Measurements from ENCODE around the gene PRICKLE4. TPM values are rescaled to one million over a fixed set of nuclear protein-coding genes. Genes with fewer than 3 reads are reported as not detected.

Gene PRICKLE4
- total and polyA plus RNA-seq, 2 of the 4 experiments (the other 2 are of a cell fraction) = 0.72 TPM; not detected in 1

DNA sequence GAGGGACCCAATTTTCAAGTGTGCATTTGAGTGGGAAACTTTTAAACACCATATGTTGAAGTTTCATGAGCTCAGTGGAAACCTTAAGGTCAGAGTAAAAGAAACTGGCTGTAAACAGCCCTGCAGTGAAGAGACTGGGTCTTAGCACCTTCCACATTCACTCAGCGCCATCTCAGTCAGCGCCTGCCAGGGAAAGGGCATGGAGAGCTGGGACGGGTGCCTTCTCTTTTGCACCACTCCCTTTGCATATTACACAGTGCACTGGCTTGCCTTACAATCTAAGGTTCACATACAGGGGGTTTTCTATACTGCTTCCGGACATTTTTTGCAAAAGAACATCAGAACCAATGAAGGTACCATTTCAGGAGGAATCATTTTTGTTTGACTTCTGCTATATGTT is 11.4 kb downstream of the PRICKLE4 start:
- Histone ChIP-seq H3K56ac (ENCODE audit: extremely low read depth, insufficient read depth, low read length) (no peak overlapping the region), H2AK9ac (replicated peaks; ENCODE audit: low read depth, low read length, poor library complexity) (no peak overlapping the region), H2BK15ac (ENCODE audit: low read depth, low read length) (no peak overlapping the region), H3K4me1 (ENCODE audit: control insufficient read depth, insufficient read depth, low read length) (no peaks in the 10 kb centered on the region), H2AK5ac (ENCODE audit: low read depth, low read length) (no peak overlapping the region), H2BK5ac (ENCODE audit: low read depth, low read length, poor library complexity, severe bottlenecking) (no peak overlapping the region), H3K9me1 (ENCODE audit: insufficient read depth, low read length) (0 out of 2 replicates have a peak, but pooled peaks cover 3% of the 10 kb centered on the region), H2BK20ac (ENCODE audit: low read depth, low read length) (no peak overlapping the region), H3K36me3 (ENCODE audit: control insufficient read depth, insufficient read depth, low read length) (peaks cover 23% of the 10 kb centered on the region), H3K9ac (ENCODE audit: low read depth, low read length) (no peak overlapping the region), H2AFZ (replicated peaks; ENCODE audit: low read length, poor library complexity) (no peak overlapping the region), H3K9me3 (ENCODE audit: control insufficient read depth, insufficient read depth, low read length) (no peaks in the 10 kb centered on the region), H3K79me1 (ENCODE audit: low read depth in 1 of 2, low read length in 2 of 2) (peaks cover 16 to 19% of the 10 kb centered on the region in 2 experiments), H3K23ac (ENCODE audit: low read depth, low read length) (no peak overlapping the region), H3K4me3 (ENCODE audit: insufficient read depth, low read depth, low read length) (no peak overlapping the region), H4K20me1 (ENCODE audit: insufficient read depth, low read length) (no peaks in the 10 kb centered on the region), H4K8ac (ENCODE audit: low read depth in 2 of 2, low read length in 2 of 2) (no peak overlapping the region), H3K27ac (ENCODE audit: insufficient read depth, low read length) (no peak overlapping the region), H4K91ac (ENCODE audit: insufficient read depth, low read depth, low read length) (no peak overlapping the region), H3K4ac (ENCODE audit: low read depth, low read length) (no peak overlapping the region), H3K4me2 (ENCODE audit: low read depth, low read length) (no peak overlapping the region), H2BK120ac (ENCODE audit: low read depth, low read length) (no peak overlapping the region), H3K18ac (ENCODE audit: low read depth, low read length) (no peak overlapping the region), H4K5ac (ENCODE audit: low read depth, low read length) (no peak overlapping the region), H3K14ac (replicated peaks; ENCODE audit: low read depth, low read length) (no peak overlapping the region), H3K27me3 (ENCODE audit: control insufficient read depth, insufficient read depth, low read length) (no peaks in the 10 kb centered on the region)
- BruUV-seq (replicated peaks) = no TSS peak
- in situ Hi-C loops (cut with MboI; ENCODE audit: low sequenced_read_pairs) (no loop called here), dilution Hi-C loops (cut with HindIII; ENCODE audit: low sequenced_read_pairs, unreplicated experiment) (no loop called here), intact Hi-C loops (cut with micrococcal nuclease) (no loop called here)
- POLR2A ChIA-PET (ENCODE audit: unreplicated experiment) = no interaction called here
- WGBS, 2 experiments (ENCODE audit: extremely low coverage in 2 of 2, insufficient read length in 1 of 2) = no CpG with 5 or more reads among the region's 4 CpGs
- no peak for ATAC-seq (ENCODE audit: low read depth)
- CTCF ChIA-PET = no interaction called here
- TF ChIP-seq MXI1 (IDR thresholded peaks at IDR 0.05; ENCODE audit: borderline replicate concordance, low read depth, low read length) (no peak), ELK1 (IDR thresholded peaks at IDR 0.05; ENCODE audit: borderline replicate concordance, low read depth, low read length) (no peak), CHD1 (IDR thresholded peaks at IDR 0.05; ENCODE audit: low read depth, low read length) (no peak), NFE2L2 (IDR thresholded peaks at IDR 0.05; ENCODE audit: low read depth, low read length) (no peak), BHLHE40 (IDR thresholded peaks at IDR 0.05; ENCODE audit: low read depth, low read length) (no peak), RAD21 (IDR thresholded peaks at IDR 0.05; ENCODE audit: low read length) (no peak), USF2 (IDR thresholded peaks at IDR 0.05; ENCODE audit: low read depth, low read length) (no peak), POLR2A (IDR thresholded peaks at IDR 0.05; ENCODE audit: low read depth, low read length) (no peak), FOS (IDR thresholded peaks at IDR 0.05; ENCODE audit: low read depth, low read length) (no peak), CEBPB (IDR thresholded peaks at IDR 0.05; ENCODE audit: low read depth, low read length) (no peak), MAZ (IDR thresholded peaks at IDR 0.05; ENCODE audit: borderline replicate concordance, low read depth, low read length) (no peak), SMC3 (IDR thresholded peaks at IDR 0.05; ENCODE audit: low read depth, low read length) (no peak), RFX5 (IDR thresholded peaks at IDR 0.05; ENCODE audit: low read depth, low read length) (no peak), RCOR1 (IDR thresholded peaks at IDR 0.05; ENCODE audit: insufficient replicate concordance, low read length) (no peak), MAFK (IDR thresholded peaks at IDR 0.05; ENCODE audit: low read depth, low read length) (no peak)
- TF ChIP-seq, protein P1, sequence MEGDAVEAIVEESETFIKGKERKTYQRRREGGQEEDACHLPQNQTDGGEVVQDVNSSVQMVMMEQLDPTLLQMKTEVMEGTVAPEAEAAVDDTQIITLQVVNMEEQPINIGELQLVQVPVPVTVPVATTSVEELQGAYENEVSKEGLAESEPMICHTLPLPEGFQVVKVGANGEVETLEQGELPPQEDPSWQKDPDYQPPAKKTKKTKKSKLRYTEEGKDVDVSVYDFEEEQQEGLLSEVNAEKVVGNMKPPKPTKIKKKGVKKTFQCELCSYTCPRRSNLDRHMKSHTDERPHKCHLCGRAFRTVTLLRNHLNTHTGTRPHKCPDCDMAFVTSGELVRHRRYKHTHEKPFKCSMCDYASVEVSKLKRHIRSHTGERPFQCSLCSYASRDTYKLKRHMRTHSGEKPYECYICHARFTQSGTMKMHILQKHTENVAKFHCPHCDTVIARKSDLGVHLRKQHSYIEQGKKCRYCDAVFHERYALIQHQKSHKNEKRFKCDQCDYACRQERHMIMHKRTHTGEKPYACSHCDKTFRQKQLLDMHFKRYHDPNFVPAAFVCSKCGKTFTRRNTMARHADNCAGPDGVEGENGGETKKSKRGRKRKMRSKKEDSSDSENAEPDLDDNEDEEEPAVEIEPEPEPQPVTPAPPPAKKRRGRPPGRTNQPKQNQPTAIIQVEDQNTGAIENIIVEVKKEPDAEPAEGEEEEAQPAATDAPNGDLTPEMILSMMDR (conservative IDR thresholded peaks at IDR 0.05; ENCODE audit: low read depth, low read length) = no peak
- no peak for DNase-seq
